ENCODE measurements around the gene TMEM120B.

DNA sequence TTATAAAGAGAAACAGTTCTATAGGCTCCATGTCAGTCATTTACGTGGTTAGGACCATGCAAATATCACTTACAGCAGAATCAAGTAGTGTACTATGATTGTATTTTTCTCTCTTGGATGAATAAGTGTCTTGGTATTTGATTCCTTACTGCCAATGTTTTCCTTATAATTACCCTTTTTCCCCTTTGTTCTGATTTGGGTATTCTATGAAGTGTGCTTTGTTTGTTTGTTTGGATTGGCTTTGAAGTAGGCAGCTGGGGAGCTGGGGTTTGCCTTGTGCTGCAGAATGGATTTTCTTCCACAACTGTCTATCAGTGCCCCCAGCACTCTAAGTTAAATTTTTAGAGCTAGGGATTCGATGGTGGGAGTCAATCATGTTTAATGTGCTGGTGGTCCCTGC lies 12.4 kb downstream of the TMEM120B start:
- TF ChIP-seq, protein P1, sequence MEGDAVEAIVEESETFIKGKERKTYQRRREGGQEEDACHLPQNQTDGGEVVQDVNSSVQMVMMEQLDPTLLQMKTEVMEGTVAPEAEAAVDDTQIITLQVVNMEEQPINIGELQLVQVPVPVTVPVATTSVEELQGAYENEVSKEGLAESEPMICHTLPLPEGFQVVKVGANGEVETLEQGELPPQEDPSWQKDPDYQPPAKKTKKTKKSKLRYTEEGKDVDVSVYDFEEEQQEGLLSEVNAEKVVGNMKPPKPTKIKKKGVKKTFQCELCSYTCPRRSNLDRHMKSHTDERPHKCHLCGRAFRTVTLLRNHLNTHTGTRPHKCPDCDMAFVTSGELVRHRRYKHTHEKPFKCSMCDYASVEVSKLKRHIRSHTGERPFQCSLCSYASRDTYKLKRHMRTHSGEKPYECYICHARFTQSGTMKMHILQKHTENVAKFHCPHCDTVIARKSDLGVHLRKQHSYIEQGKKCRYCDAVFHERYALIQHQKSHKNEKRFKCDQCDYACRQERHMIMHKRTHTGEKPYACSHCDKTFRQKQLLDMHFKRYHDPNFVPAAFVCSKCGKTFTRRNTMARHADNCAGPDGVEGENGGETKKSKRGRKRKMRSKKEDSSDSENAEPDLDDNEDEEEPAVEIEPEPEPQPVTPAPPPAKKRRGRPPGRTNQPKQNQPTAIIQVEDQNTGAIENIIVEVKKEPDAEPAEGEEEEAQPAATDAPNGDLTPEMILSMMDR (IDR thresholded peaks at IDR 0.05; ENCODE audit: low read length), result no peak
- TF ChIP-seq EZH2 (IDR thresholded peaks at IDR 0.05; ENCODE audit: borderline replicate concordance, low read length), result no peak

Data from OCI-LY1 (cell line).